Right renal pelvis (tissue), 4 donors: ENCODE data around the gene CEP63. TPM values are rescaled to one million over a fixed set of nuclear protein-coding genes. Genes with fewer than 3 reads are reported as not detected.

Source experiments
- DNase-seq, 4 donors: peaks; one replicate each; pipeline ENCODE4 v3.0.0-alpha.2; 2013; ENCODE audit warnings: low read depth in 4 of 4, low spot score in 3 of 4, missing footprints in 1 of 4
- polyA plus RNA-seq, 4 donors: library from polyadenylated mRNA; unstranded; fragments of 120-200 nt; gene quantifications; one replicate each; pipeline ENCODE4 v1.2.1, GENCODE V29; 2013; ENCODE audit not compliant: insufficient read length in 4 of 4

CEP63 gene
- polyA plus RNA-seq, 4 donors, result 30.3 to 37.7 (median 37.2) TPM

DNA sequence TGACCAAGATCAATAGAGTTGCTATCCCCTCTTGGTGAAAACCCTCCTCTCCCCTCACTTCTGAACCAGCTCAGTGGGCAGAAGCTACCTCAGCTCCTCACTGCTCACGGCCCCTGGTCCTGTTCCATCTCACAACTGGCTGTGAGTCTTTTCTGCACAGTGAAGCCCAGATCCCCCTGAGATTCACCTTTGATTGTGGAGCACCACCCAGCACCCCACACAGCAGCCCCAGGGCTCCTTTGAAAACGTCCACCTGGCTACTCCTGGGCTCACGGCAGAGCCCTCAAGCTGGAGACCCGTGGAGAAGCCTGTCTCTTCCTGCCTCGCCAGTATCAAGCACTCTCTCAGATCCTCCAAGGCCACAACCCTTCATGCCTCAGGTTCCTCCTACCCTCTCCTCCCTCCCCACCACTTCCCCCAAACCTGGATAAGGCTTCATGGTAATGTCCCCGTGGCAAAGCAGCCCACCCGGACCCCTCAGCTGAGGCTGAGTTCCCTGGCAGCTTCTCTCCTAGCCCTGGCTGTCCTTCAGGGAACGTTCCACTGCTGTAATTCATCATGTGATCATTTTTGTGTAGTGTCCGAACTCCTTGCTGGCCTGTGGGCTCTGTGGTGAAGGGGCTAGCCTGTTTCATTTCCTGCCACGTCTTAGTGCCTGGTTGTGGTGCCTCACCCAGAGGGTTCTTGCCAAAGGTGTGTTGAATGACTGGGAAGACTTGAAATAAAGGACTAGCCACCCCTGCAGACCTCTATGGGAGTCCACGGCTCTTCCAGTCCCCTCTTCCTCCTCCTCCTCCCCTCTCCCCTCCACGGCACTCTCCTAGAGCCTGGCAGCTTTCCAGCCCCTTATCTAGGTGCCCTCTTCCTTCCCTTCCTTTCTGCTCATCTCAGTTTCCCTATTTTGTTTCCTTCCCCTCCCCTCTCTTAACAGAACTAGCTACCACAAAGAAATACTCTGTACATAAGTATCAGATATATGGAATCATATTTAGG lies 120.5 kb downstream of the CEP63 start:
- no peak for DNase-seq

GRCh38 chr3:134607054-134608022 lies 121.5 kb downstream of the CEP63 start:
- DNase-seq, result no peak

- no peak for DNase-seq
Observed at GRCh38 chr3:134608023-134608770, 122.3 kb downstream of the CEP63 start.

- DNase-seq, result no peak
Observed at GRCh38 chr3:134608771-134609435, 123.0 kb downstream of the CEP63 start.

- no peak for DNase-seq
Observed at GRCh38 chr3:134609821-134610431, 124.1 kb downstream of the CEP63 start.

DNA sequence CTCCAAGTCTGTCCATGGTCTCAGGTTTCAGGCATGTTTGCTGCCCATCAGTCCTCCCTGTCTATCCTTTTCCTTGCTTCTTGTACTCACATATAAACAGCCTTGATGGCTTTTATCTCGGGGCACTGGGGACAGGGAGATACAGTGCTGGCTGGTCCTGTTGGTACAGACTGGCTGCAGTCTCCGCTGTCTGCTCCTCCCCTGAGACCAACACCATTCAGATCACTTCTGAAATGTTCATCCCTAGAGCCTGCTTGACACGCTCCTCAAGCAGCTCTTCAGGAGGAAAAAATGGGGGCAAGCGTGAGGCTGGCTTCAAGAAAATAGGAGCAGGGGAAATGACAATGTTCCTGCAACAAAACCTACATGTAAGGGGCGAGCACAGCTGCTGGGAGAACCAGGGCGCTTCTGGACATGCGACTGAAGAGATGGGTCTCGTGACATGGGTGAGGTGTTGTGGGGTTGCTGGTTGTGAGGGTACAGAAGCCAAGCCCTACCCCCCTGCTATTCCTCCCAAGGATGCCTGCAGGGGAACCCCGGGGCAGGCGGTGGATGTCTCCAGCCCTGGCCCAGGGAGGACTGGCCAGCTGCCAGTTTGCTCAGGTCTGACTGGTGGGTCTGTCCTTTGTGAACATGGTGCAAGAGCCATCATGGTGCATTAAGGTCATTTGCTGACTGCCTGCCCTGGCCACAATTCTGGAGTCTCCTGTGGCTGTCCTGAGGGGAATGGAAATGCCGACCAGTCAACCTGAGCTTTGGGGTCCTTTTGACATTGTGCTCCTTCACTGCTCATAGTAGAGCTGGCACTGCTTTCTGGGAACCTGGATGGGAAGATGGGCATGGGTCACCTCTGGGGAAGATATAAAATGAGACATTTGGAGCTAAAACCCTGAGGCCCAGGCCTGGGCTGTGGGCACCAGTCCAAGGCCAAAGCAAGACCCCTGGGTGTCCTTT lies 124.9 kb downstream of the CEP63 start:
- DNase-seq, result no peak

DNA sequence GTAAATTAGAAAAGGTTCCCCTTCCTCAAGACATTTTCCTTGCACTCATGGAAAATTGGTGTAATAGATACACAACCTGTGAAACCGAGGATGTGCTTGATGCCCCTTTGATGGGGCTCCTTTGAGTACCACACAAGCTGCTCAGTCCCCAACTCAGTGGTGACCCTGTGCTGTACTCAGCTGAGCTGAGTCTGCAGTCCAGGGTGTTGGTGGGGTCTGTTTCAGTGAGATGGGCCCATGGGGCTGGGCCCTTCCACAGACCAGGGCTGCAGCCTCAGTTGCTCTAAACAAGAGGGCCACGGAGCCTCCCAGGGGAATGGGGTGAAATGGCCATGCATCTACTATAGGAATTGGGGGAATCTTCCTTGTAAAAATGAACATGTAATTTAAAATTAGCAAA lies 125.7 kb downstream of the CEP63 start:
- DNase-seq, result no peak

DNA sequence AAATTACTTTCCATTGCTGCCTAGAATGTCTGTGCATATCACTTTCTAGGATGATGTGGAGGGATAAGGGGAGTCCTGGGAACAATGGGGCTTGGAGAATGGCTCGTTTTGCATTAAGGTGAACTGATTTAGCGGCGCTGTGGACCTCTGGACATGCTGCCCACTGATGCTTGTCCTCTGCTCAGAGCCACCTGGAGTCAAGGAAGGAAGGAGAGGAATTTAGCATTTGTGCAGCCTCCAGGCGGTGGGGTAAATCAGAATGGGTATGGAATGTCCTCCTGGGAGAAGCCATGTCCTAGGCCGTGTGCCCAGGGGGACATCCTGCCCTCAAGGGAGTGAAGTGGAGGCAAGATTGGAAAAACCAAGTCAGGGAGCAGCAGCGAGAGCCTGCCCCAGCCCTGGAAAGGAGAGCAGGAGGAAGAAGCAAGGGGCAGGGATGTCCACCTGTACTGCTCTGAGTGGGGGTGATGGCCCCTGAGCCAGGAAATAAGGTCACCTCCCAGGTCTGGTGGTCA lies 127.2 kb downstream of the CEP63 start:
- no peak for DNase-seq

GRCh38 chr3:134614955-134615354 lies 129.1 kb downstream of the CEP63 start:
- no peak for DNase-seq

DNA sequence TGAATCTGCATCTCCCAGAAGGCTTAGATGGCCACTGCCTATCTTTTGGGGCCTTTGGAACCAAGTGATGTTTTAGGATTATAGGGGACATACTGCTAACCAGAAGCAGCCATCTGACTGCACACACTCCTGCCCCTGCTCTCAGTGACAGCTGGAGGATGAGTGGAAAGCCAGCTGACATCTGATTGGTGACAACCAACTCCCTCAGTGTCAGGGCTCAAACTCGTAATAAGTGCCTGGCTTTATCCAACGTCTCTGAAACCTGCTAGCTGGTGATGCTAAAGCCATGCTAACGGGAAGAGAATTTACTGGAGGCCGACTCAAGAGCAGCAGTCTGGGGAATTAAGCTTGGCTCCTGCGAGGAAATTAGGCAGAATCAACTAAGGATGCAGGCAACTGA lies 129.9 kb downstream of the CEP63 start:
- no peak for DNase-seq

- no peak for DNase-seq
Observed at GRCh38 chr3:134617608-134618477, 132.0 kb downstream of the CEP63 start.

DNA sequence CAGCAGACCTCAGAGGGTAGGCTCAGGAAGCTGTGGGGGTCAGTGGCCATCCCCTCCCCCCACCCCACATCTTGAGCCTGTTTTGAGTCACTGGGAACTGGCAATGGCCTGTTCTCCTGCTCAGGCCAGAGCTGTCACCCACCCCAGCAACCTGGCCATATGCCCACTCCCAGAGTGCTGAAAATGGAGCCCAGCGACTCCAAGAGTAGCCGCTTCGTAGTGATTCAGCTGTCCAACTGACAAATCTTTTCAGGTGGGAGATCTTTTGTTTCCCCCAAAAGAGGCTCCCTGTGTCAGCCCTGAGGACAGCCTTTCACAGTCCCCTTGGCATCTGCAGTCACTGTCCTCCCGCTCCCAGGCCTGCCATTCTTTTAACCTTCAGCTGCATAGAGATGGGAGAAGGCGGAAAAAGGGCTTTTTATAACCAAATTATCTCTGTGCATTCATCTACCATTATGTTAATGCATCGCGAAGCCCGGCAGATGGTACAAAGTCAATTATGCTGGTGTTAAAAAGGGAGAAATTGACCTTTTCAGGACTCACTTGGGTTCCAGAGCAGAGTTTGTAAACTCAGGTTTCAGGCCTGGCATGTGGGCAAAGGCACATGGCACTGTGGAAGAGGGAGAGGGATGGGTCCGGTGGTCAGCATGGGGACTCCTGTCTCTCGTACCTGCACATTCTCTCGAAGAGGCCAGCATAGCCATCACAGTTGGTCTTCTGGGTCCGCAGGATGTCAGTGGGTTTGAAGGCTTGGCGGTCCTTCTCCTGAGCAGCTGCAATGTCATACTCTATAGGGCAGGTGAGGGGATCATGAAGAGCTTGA lies 132.8 kb downstream of the CEP63 start:
- no peak for DNase-seq

GRCh38 chr3:134619301-134619615 lies 133.4 kb downstream of the CEP63 start:
- DNase-seq, result no peak

DNA sequence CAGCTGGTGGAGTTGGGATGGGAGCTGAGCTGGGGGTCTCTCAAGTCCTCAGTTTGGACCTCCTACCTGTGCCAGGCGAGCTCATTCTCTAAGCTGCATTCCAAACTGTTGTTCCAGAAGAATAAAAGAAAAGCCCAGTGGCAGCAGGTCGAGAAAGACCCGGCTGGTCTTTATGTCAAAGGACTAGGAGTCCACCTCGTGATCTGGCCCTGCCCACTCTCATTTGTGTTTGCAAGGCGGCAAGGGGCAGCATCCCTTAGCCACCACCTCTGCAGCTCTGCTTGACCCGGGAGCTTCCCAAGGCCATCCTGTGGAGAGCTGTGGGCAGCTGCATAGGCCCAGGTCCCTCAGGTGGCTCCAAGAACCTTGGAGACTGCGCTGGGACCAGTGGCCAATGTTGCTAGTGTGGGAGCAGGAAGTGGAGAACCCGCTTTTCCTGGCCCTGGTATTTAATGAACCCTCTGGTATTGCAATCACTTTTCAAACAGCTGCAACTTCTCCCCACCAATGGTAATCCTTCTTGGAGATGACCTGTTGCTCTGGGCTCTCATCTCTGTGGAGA lies 134.1 kb downstream of the CEP63 start:
- no peak for DNase-seq

- DNase-seq, result no peak
Observed at GRCh38 chr3:134620476-134621115, 134.7 kb downstream of the CEP63 start.

DNA sequence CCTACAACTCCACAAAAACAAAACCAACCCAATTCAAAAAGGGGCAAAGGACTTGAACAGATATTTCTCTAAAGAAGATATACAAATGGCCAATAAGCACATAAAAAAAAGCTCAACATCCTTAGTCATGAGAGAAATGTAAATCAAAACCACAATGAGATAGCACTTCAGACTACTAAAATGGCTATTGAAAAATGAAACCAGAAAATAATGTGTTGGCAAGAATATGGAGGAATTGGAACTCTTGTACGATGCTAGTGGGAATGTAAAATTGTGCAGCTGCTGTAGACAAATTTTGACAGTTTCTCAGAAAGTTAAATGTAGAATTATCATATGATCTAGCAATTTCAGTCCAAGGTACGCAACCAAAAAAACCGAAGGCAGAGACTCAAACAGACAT lies 136.0 kb downstream of the CEP63 start:
- DNase-seq, result no peak
